Prostate gland (tissue), 2 donors: ENCODE results near the gene NPHS1. TPM values are rescaled to one million over a fixed set of nuclear protein-coding genes. Genes with fewer than 3 reads are reported as not detected.

Experiments used
- DNase-seq: peaks from one replicate; pipeline ENCODE4 v3.0.0-alpha.2; 2019; ENCODE audit warnings: low spot score
- H3K27ac ChIP-seq, 2 donors: fragments of 200-600 bp; sonication (generic); 2 replicates each; pipeline ENCODE4 v1.5.1; 2017 to 2019
- H3K27me3 ChIP-seq: fragments of 200-600 bp; sonication (generic); replicated peaks from 2 replicates; pipeline ENCODE4 v1.5.1; 2019; ENCODE audit not compliant: insufficient read depth
- H3K36me3 ChIP-seq, 2 donors: fragments of 200-600 bp; sonication (generic); 1 replicate in 1 of 2; 2 replicates in 1 of 2; pipeline versions ENCODE4 v1.5.1 to v1.8.1; 2017 to 2019
- H3K4me1 ChIP-seq: fragments of 200-600 bp; sonication (generic); replicated peaks from 2 replicates; pipeline ENCODE4 v1.5.1; 2019
- H3K4me3 ChIP-seq, 2 donors: fragments of 200-600 bp; sonication (generic); 2 replicates each; pipeline ENCODE4 v1.5.1; 2017 to 2019
- H3K9me3 ChIP-seq: fragments of 200-600 bp; sonication (generic); 2 replicates; pipeline ENCODE4 v1.5.1; 2017
- POLR2A ChIP-seq: fragments of 450-650 bp; IDR thresholded peaks from one replicate; pipeline ENCODE4 v1.6.1; 2016; ENCODE audit warnings: antibody characterized with exemption, mild to moderate bottlenecking
- POLR2AphosphoS5 ChIP-seq: sonication (generic); formaldehyde crosslinking; IDR thresholded peaks from one replicate; pipeline ENCODE4 v1.6.1; 2017; ENCODE audit warnings: antibody characterized with exemption
- WGBS: methylation state at CpG from one replicate; pipeline ENCODE4 v1.1.5; 2018; 5-methylcytosine and 5-hydroxymethylcytosine counted together
- intact Hi-C: fragments of 100-400 bp; cut with DNase I; formaldehyde crosslinking; loops from one replicate; pipeline ENCODE4 v1.14.2; 2022
- total RNA-seq, 2 donors: library from RNA; depleted of rRNA; stranded (reverse); fragments of >200 nt; gene quantifications; one replicate each; pipeline ENCODE4 v1.1.0, GENCODE V29; 2016
- TF ChIP-seq, protein P1 (sequence below), 4 experiments: fragments of 200-600 bp in 2 of 4; fragments of 450-650 bp in 2 of 4; sonication (generic) in 2 of 4; IDR thresholded peaks; 1 replicate in 3 of 4; 2 replicates in 1 of 4; pipeline ENCODE4 v1.5.1; 2016 to 2019; ENCODE audit warnings: antibody characterized with exemption in 4 of 4, mild to moderate bottlenecking in 2 of 4, moderate library complexity in 2 of 4

The NPHS1 gene
- total RNA-seq, 2 donors from 2014 or later = 0.23 TPM; not detected in 1

GRCh38 chr19:35784503-35785338 lies 67.6 kb downstream of the NPHS1 start:
- H3K36me3 ChIP-seq = no peaks in the 10 kb centered on the region
- H3K4me1 ChIP-seq = no peaks in the 10 kb centered on the region
- intact Hi-C loops = no loop called here
- H3K9me3 ChIP-seq = no peaks in the 10 kb centered on the region
- DNase-seq = no peak
- WGBS = 78% methylated on average over 37 of the region's 45 CpGs
- no peak overlapping the region for H3K4me3 ChIP-seq
- TF ChIP-seq POLR2AphosphoS5 = no peak
- TF ChIP-seq, protein P1, sequence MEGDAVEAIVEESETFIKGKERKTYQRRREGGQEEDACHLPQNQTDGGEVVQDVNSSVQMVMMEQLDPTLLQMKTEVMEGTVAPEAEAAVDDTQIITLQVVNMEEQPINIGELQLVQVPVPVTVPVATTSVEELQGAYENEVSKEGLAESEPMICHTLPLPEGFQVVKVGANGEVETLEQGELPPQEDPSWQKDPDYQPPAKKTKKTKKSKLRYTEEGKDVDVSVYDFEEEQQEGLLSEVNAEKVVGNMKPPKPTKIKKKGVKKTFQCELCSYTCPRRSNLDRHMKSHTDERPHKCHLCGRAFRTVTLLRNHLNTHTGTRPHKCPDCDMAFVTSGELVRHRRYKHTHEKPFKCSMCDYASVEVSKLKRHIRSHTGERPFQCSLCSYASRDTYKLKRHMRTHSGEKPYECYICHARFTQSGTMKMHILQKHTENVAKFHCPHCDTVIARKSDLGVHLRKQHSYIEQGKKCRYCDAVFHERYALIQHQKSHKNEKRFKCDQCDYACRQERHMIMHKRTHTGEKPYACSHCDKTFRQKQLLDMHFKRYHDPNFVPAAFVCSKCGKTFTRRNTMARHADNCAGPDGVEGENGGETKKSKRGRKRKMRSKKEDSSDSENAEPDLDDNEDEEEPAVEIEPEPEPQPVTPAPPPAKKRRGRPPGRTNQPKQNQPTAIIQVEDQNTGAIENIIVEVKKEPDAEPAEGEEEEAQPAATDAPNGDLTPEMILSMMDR (IDR thresholded peaks at IDR 0.05) = no peak
- no peak for TF ChIP-seq POLR2A
- H3K27ac ChIP-seq = no peak overlapping the region
- no peaks in the 10 kb centered on the region for H3K27me3 ChIP-seq

DNA sequence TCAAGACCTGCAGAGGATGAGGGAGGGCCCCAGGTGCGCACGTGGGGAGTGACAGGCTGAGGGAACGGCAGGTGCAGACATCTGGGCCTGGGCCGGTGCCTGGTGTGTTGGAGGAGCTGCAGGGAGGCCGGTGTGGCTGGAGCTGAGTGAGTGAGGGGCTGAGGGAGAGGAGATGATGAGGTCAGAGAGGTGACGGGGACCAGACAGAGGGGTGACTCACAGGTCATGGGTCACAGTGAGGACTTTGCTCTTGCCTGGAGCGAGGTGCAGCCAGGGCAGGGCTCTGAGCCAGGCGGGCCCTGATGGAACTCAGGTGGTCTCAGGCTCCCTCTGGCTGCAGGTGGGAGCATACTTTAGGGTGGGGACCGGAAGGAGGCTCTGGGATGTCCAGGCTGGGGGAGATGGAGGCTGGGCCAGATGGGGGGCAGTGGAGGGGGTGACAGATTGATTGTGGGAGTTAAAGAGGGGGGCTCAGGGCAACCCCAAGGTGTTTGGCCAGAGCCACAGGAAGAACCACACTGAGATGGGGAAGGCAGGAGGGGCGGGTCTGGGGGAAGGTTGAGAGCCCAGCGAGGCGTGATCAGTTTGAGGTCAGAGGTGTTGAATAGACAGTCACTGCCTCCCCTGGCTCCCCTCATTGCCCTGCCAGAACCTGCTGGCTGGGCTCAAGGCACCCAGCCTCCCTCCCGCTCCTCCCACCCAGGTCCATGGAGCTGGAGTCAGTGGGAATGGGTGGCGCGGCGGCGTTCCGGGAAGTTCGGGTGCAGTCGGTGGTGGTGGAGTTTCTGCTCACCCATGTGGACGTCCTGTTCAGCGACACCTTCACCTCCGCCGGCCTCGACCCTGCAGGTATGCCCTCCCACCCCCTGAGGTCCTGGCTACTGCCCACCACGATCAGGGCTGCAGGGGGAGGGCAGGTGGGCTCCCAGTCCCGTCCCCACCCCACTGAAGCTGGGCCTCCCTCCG lies 68.6 kb downstream of the NPHS1 start:
- Histone ChIP-seq H3K9me3 (no peaks in the 10 kb centered on the region), H3K36me3 (no peaks in the 10 kb centered on the region), H3K27ac (no peak overlapping the region), H3K4me1 (no peaks in the 10 kb centered on the region), H3K27me3 (no peaks in the 10 kb centered on the region), H3K4me3 (no peak overlapping the region)
- no peak for DNase-seq
- WGBS = 80% methylated on average over 28 of the region's 28 CpGs
- intact Hi-C loops = no loop called here
- TF ChIP-seq POLR2A = no peak
- TF ChIP-seq, protein P1 (IDR thresholded peaks at IDR 0.05) = no peak
- TF ChIP-seq POLR2AphosphoS5 = no peak

- TF ChIP-seq POLR2A = no peak
- TF ChIP-seq, protein P1 (IDR thresholded peaks at IDR 0.05) = no peak
- no peak for DNase-seq
- intact Hi-C loops = no loop called here
- H3K27ac ChIP-seq = no peak overlapping the region
- no peak overlapping the region for H3K4me3 ChIP-seq
- H3K9me3 ChIP-seq = no peaks in the 10 kb centered on the region
- 93% methylated on average over 12 of the region's 12 CpGs for WGBS
- no peaks in the 10 kb centered on the region for H3K36me3 ChIP-seq
- no peaks in the 10 kb centered on the region for H3K27me3 ChIP-seq
- no peaks in the 10 kb centered on the region for H3K4me1 ChIP-seq
These were observed 69.7 kb downstream of the NPHS1 start for GRCh38 chr19:35782589-35782988.

DNA sequence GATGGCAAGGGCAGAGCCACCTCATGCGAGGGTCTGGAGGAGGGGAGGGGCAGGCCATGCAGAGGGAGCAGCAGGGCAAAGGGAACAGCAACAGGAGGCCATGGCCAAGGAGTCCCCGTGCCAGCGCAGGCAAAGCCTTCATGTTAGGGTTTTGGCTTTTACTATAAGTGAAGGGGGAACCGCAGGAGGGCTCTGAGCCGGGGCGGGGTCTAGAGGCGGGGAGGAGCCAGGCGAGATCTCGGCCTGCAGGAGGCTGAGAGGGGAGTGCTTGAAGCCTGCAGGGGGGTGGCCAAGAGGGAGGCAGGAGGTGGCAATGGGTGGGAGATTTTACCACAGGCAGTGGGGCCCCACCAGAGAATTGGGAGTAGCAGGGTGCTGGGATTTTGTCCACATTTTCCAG lies 70.7 kb downstream of the NPHS1 start:
- Histone ChIP-seq H3K4me1 (no peaks in the 10 kb centered on the region), H3K9me3 (no peaks in the 10 kb centered on the region), H3K27me3 (no peaks in the 10 kb centered on the region), H3K4me3 (no peak overlapping the region), H3K36me3 (no peaks in the 10 kb centered on the region), H3K27ac (no peak overlapping the region)
- intact Hi-C loops = no loop called here
- WGBS = 73% methylated on average over 9 of the region's 9 CpGs
- no peak for DNase-seq
- TF ChIP-seq POLR2AphosphoS5 = no peak
- no peak for TF ChIP-seq POLR2A
- TF ChIP-seq, protein P1 (IDR thresholded peaks at IDR 0.05) = no peak
